ENCODE results near the gene VWF.
"Not testable (repeated sequence)": the region's sequence is repeated elsewhere in the genome, so short reads cannot be mapped to it uniquely, and the experiment has no call there.

The VWF gene

DNA sequence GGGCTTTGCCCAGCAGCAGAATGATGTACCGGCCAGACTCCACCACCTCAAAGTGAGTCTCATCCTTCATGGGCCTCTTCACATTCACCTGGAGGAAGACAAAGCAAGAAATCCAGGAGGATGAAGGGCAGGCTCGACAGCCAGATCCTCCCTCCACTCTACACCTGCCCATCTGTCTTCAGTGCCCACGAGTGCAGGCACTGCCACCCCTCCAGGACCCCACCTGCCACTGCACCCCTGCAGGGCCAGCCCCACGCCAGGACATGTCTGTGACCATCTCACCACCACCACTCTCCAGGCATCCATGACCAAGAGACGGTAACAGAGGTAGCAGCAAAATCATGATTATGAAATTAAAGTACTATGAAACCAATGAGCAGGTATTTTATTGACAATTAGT is 95.1 kb downstream of the VWF start:
- no peak for DNase-seq

DNA sequence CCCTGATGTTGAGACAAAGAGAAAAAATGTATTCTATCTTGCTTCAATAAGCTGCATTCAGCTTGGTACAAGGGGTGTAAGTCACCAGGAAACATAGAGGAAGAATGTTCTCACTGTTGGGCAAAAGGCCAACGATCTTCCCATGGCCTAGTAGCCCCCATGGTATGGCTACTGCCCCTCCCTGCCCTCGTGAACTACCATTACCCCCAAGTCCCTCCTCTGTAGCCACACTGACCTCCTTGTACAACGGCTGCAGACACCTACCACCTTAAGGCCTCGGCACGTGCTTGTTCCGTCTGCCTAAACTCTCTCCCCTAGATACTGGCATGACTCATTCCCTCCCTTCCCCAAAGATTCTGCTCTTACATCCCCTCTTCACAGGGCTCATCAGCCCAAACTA is 97.5 kb downstream of the VWF start:
- no peak for DNase-seq

DNA sequence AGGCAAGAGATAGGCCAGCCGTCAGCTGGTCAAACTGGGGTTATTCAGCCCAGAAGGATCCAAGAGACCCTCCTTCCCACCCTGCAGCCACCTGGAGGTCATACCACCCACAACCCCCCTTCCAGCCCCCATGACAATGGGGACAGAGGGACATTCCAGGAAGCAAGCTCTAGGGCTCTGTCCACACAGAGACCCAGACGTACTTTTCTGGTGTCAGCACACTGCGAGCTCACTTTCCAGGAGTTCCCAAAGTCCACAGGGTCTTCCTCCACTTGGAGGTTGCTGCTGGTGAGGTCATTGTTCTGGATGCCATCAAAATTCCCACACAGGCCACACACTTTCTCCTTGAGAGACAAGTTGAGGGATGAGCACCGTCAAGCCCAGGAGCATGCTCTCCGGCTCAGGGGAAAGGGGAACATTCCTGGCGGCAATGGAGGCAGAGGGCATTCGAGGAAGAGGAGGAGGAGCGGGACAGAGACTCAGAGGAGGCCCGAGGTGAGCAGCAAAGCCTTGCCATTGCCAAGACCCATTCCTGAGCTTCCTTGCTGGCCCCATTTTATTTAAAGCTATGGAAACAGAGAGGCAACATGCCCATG is 98.7 kb downstream of the VWF start:
- DNase-seq, result not testable (repeated sequence)

DNA sequence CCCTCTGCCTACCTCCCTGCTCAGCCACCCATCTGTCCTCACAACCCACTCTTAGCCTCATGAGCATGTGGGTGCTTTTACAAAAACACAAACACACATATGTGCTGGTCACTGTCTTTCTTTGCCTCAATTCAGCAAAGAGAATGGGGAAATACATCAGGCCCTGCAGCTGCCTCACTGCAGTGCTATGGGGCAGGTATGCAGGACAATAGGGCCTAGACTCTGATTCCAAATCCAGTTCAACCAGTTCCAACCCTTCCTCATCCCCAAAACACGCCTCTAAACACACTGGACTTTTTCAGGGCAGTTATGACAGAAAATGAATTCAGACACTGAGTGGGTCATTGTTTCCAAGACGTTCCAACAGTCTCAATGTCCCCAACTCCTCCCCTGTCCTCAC is 100.4 kb downstream of the VWF start:
- DNase-seq, result not testable (repeated sequence)

DNA sequence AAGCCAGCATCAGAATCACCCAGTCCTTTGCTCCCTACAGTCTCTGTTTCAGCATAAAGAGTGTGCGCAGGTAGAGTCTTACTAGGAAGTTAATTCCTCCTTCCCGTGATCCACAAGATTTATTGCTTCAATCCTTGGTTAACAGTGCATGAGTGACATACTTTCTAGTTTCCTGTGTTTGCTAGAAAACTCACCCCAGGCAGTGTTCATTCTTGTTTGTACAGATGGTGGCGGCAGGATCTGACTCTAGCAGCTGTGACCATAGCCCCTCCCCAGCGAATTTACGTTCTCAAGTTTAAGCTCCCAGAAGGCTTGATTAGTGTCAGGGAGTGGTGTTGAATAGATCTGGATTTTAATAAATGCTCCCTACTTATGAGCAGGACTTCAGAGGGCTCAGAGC is 103.5 kb downstream of the VWF start:
- DNase-seq, result no peak

DNA sequence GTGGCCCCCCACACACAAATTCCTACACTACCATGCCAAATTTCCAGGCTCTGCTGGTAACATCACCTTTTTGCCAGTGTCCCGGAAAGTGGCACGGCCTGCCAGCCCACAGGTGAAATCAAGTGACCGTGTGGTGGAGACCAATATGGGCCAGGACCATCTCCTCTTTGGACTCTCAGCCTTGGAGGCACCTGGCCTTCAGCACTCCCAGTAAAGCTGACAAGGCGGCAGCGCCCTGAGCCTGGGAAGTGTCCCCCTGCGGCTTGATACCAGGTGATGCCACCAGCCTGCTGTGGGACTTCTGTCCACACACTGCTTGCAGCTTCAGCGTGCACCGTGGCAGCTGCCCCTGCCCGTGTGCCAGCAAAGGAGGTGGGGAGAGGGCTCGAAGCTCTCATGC is 104.0 kb downstream of the VWF start:
- not testable (repeated sequence) for DNase-seq

DNA sequence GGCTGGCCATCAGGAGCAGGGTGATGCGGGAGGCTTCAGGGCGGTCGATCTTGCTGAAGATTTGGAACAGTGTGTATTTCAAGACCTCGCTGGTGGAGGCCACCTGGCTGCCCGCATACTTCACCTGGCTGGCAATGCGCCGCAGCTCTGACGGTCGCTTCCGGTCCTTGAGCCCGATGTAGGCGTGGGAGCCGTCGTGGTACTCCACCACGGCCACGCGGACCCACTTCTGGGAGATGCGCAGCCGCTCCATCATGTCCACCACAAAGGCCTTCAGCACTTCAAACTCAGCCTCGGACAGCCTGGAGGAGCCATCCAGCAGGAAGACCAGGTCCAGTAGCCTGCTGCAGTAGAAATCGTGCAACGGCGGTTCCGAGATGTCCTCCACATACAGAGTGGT is 105.2 kb downstream of the VWF start:
- not testable (repeated sequence) for DNase-seq

DNA sequence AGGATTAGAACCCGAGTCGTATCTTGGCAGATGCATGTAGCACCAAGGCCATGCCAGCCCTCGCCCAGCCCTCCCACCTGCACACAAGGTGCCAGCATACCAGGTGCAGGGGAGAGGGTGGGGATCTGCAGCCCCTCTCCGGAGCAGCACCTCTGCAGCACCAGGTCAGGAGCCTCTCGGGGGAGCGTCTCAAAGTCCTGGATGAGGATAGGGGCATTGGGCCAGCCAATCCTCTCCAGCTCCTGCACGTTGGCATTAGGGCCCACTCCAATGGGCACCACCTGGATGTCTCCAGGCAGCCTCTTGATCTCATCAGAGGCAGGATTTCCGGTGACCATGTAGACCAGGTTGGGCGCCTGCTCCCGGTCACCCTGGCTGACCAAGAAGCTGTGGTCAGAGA is 106.2 kb downstream of the VWF start:
- no peak for DNase-seq

DNA sequence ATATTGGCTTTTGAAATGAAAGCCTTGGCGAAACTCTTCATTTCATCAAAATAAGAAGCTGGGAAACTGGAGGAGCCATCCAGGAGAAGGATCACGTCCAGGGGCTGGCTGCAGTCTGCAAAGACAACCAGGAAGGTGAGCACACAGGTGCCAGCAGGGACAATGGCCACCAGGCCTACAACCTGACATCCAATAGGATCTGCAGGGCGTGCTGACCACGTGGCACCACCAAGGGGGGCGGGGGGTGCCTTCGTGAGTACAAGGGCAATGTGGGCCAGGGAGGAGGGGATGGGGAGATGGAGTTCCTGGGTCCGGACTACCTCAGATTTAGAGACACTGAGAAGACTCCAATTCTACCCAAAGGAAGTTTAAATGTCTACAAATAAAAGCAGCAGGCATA is 107.7 kb downstream of the VWF start:
- DNase-seq, result no peak

DNA sequence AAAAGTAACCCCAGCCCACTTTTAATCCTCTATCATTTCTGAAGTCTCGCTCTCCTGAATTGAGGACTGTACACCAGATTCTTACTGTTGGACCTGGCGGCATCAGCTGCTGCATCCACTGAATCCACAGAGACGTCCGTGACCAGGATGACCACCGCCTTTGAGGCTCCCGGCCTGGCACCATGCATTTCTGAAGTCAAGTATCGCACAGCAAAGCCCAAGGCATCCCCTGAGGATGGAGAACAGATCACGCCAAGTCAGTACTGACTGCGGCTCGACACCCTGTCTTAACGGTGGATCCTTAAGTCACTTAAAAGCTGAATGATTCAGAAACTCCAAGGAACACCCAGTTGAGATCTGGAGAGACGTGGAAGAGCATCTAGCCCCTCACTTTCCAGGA is 108.5 kb downstream of the VWF start:
- not testable (repeated sequence) for DNase-seq

DNA sequence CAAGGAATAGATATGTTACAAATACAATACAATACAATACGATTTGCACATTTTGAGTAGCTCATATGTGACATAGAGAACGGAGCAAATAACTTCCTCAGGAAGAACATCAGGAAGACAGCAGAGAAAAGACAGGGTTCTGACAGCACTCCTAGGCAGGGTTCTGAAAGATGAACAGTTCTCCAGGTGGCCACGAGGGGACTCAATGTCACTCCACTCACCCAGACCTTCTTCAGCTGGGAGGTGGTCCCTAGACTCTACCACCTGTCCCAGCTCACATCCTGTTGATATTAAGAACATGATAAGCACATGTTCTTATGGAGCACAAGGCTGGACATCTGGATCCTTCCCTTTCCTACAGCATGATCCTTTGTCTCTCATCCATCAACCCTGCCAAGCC is 109.2 kb downstream of the VWF start:
- DNase-seq, result not testable (repeated sequence)

DNA sequence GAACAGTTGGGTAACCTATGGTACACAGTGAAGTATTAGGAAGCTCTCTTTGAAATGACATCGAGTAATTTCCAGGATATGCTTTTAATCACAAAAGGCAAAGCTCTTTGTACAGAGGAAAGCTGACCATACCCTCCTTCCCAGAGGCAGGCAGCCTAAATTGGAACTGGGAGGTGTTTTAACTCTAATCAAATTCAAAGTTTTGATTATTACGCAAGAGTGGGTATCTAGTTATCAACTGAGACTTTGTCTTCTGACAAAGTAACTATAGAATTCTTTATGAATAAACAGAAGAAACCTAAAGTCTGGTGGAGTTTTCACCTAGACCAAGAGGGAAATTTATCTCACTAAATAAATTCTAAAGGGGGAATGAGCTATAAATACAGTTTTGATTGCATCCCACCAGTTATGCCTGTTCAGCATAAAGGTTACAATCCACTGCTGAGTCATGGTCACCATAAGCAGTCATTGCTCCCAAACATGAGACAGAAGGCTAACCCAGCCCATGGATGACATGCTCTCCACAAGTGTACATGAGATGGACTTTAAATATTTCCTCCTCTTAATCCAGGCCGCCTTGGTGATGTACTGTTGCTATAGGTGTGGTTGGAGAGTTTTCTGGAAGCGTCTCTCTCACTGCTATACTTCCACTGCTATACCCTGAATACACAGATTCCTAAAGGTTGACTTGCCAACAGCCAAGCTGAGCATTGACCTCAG is 113.7 kb downstream of the VWF start:
- DNase-seq, result not testable (repeated sequence)

DNA sequence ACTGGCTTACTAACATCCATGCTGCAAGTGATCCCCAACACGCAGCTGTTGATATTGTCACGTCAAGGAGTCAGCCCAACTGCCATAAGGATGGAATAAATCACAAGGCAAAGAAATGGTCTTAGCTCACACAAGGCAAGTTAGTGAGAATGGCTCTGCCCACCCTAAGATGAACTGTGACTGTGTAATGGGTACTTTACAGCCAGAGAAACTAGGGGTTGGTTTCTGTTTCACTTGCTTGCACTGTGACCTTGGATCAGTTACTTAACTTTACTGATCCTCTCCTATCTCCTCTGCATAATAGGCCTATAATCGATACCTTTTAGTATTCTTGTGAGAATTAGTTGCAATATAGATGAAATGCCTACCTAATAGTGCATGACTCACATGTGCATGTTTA is 127.2 kb downstream of the VWF start:
- DNase-seq, result no peak

DNA sequence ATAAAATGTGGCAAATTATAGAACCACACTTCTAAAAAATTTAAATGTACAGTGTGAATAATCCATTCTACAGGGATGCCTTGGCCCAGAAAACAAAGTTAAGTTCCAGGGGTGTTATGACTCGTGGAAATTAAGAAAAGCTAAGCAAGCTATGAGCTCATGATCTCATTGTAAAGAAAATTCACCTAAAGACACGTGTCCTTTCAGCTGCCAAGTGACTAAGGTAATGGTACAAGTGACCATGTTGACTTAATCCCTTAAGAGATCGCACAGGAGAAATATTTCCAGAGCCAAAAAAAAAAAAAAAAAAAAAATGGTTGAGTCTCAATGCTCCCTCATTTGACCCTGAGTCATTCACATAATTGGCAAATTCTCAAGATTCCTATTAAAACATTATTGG is 128.0 kb downstream of the VWF start:
- DNase-seq, result no peak

DNA sequence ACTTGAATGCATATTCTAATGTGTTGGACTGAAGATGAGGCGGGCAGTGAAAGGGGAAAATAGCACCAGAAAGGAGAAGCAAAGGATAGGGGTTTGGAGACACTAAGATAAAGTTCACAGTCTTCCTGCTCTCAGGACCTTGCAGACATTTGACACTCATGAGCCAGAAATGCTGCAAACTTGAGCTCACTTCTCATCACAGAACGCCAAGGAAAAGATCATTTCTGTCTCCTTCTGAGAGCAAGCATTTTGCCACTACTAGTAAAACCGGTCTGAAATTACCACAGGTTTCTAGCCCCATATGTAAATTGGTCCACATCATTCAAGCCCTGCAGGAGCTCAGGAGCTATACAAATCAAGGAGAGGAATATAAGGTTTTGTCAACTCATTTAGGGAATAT is 134.8 kb downstream of the VWF start:
- DNase-seq, result no peak

DNA sequence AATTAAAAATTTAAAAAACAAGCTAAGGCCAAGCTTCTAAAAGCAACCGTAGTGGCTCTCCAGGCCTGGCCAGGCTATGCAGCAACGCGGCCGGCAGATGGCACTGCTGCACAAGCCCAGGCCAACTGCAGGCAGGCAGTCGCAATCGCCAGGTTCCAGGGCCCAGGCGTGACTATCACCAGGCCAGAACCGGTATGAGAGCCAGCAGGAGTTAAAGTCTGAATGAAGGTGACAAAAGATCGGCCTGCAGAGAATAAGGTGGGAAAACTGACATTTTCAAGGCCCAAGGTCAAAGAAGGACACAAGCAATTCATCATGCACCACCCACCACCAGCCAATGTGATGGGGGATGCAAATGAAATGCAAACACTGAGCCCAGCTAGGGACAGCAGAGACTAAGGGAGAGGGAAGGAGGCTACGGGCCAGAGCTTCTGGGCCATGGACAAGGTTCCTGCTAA is 135.8 kb downstream of the VWF start:
- DNase-seq, result peak; percentile 27 to 67 (median 52)

DNA sequence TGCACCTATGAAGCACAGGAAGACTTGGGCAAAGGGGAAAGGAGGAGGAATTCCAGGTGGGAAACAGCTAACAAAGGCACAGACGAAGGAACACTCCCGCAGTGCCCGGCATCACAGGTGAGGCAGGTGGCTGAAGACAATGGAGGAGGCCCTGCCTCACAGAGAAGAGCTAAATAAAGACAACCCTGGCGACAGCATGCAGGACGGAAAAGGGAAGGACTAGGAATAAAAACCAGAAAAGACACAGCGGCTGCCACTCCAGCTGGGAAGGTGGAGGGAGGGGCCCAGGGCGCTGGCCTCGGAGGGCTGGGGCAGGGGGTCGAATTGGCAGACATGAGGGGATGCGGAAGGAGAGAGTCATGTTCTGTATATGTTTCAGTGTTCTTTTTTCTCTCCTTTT is 136.4 kb downstream of the VWF start:
- DNase-seq, result no peak

DNA sequence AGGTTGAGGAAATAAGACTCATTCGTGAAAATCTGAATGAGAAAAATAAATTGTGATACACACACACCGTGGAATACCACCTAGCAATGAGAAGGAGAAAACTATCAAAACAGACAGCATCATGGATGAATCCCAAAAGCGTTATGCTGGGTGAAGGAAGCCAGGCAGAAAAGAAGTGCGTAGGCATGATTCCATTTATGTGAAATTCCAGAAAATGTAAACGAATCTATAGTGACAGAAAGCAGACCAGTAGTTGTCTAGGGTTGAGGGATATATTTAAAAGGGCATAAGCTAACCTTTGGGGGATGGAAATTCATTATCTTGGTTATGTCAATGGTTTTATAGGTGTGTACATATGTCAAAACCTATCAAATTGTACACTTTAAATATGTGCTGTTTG is 136.9 kb downstream of the VWF start:
- DNase-seq, result no peak

DNA sequence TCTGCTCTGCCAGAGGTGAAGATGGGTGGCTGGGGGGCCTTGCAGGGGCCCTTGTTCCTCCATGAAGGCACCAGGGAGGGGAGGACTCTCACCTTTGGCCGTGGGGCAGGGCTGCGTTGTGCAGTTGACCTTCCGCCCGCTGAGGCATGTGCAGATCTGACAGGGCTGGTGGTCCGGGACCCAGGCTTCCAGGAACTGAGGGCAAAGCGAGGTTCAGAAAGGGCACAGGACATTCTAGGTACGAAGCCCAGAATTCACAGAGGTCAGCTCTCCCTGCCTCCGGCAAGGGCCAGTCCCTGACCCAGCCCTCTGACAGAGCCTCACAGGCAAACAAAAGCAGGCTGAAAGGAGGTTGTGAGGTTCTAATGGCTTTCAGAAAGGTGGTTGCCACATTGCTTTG is 139.0 kb downstream of the VWF start:
- DNase-seq, result no peak

DNA sequence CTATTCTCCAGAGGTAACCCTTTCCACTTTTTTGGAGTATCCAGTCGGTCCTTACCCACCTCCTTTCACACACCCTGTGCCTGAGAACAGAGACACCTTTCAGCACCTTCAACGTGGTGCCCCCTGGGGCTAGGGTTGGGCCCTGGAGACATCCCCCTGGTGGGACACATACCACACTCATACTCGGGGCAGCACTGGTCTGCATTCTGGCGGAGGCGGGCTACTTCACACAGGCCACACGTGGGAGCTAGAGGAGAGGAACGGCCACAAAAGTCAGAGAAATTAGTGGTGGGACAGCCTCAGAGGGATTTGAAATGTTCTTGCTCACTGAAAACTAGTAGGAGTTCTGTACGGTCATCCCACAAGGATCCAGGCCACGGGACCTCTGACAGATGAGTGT is 139.6 kb downstream of the VWF start:
- DNase-seq, result no peak

DNA sequence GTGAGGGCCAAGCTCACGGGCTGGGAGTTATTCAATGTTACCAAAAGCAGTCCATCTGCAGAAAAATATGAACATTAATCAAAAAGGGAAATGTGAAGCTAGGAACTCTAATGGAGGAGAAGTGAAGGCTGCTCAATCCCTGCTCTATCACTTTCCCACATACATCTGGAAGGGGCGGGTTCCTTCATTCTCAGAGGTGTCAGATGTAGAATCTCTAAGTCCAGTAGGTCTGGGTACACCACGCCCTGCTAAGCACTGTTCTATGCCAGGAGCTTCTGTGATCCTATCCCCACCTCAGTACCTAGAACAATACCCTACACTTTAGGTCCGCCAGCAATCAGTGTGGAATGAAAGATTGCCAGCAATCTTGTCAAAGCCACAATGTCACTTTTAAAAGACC is 142.4 kb downstream of the VWF start:
- DNase-seq, result no peak

DNA sequence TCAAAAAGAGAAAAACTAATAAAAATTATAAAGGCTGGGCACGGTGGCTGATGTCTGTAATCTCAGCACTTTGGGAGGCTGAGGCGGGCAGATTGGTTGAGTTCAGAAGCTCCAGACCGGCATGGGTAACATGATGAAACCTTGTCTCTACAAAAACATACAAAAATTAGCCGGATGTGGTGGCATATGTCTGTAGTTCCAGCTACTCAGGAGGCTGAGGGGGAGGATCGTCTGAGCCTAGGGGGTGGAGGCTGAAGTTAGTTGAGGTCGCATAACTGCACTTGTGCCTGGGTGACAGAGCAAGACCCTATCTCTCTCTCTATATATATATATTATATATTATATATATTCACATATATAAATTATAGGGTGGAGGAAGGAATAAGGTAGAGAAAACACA is 146.9 kb downstream of the VWF start:
- no peak for DNase-seq

DNA sequence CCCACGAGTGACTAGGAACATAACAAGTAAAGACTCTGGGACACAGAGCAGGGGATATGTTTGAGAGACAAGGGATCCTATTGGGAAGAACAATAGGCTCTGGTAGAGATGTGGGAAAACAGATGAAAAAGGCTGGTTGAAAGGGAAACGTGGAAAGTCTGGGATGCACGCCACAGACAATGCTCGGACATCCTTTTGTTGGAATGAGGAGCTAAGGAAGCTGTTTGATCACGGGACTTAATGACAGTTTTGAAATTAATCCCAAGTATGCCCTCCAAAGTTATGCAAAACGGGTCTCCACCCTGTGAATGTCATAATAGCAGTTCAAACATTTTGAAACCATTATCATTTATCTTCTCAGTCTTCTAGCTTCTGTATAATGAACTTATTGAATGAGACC is 147.8 kb downstream of the VWF start:
- no peak for DNase-seq

DNA sequence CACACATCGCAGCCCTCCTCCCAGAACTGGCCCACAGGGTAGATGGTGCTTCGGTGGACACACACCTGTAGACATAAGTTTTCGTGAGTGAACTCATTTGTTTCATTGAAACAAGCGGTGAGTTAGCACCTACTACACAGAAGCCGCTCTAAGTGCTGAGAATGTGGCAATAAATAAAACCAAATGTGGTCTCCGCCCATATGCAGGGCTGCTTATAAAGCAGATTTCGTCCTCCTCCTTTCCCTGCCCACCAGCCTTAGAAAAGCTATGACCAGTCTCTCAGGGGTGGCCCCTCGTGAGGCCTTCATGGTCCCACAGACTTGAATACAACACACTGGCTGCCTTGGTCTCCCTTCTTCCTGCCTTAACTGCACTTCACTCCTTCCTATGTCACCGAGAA is 148.3 kb downstream of the VWF start:
- no peak for DNase-seq

Measured in activated naive CD4-positive, alpha-beta T cell (primary cell).